Measurements from ENCODE around the gene KAT2B.
"Not testable (repeated sequence)": the region's sequence is repeated elsewhere in the genome, so short reads cannot be mapped to it uniquely, and the experiment has no call there.

KAT2B gene

GRCh38 chr3:20039765-20040547 lies at the start of gene KAT2B:
KAT2B (plus strand) TSS chr3:20040446; CDS start chr3:20040478, 32 bp downstream.
- peak; percentile 73 for DNase-seq (ENCODE audit: low read depth, low spot score)

- DNase-seq (ENCODE audit: low read depth, low spot score) = no peak
These were observed 45.5 kb upstream of the KAT2B start for GRCh38 chr3:19994796-19995195.

- DNase-seq (ENCODE audit: low read depth, low spot score) = no peak
These were observed 42.7 kb upstream of the KAT2B start for GRCh38 chr3:19997502-19997901.

GRCh38 chr3:20001932-20002331 lies 38.3 kb upstream of the KAT2B start:
- DNase-seq (ENCODE audit: low read depth, low spot score) = no peak

GRCh38 chr3:20007960-20008359 lies 32.3 kb upstream of the KAT2B start:
- DNase-seq (ENCODE audit: low read depth, low spot score) = no peak

GRCh38 chr3:20008646-20009045 lies 31.6 kb upstream of the KAT2B start:
- no peak for DNase-seq (ENCODE audit: low read depth, low spot score)

- no peak for DNase-seq (ENCODE audit: low read depth, low spot score)
These were observed 28.1 kb upstream of the KAT2B start, which contains the start of gene PP2D1 for GRCh38 chr3:20012164-20012563. PP2D1 (minus strand) TSS chr3:20012264; CDS start chr3:20012072, 192 bp downstream.

- DNase-seq (ENCODE audit: low read depth, low spot score) = no peak
These were observed 26.9 kb upstream of the KAT2B start for GRCh38 chr3:20013396-20013795.

- DNase-seq (ENCODE audit: low read depth, low spot score) = no peak
These were observed 24.7 kb upstream of the KAT2B start for GRCh38 chr3:20015525-20015924.

- not testable (repeated sequence) for DNase-seq (ENCODE audit: low read depth, low spot score)
These were observed 24.2 kb upstream of the KAT2B start for GRCh38 chr3:20016076-20016475.

GRCh38 chr3:20022954-20023622 lies 17.2 kb upstream of the KAT2B start:
- DNase-seq (ENCODE audit: low read depth, low spot score) = no peak

- DNase-seq (ENCODE audit: low read depth, low spot score) = no peak
These were observed 16.4 kb upstream of the KAT2B start for GRCh38 chr3:20023623-20024405.

- no peak for DNase-seq (ENCODE audit: low read depth, low spot score)
These were observed 13.1 kb upstream of the KAT2B start for GRCh38 chr3:20027136-20027535.

- peak; percentile 62 for DNase-seq (ENCODE audit: low read depth, low spot score)
These were observed 11.3 kb upstream of the KAT2B start for GRCh38 chr3:20028905-20029331.

- DNase-seq (ENCODE audit: low read depth, low spot score) = not testable (repeated sequence)
These were observed 8.3 kb upstream of the KAT2B start for GRCh38 chr3:20031939-20032338.

GRCh38 chr3:20035019-20035418 lies 5.2 kb upstream of the KAT2B start:
- DNase-seq (ENCODE audit: low read depth, low spot score) = no peak

- DNase-seq (ENCODE audit: low read depth, low spot score) = no peak
These were observed 2.8 kb upstream of the KAT2B start for GRCh38 chr3:20037255-20037996.

GRCh38 chr3:20038699-20039465 lies 1.4 kb upstream of the KAT2B start:
- no peak for DNase-seq (ENCODE audit: low read depth, low spot score)

- DNase-seq (ENCODE audit: low read depth, low spot score) = no peak
These were observed 831 bp upstream of the KAT2B start for GRCh38 chr3:20039466-20039764.

- DNase-seq (ENCODE audit: low read depth, low spot score) = peak; percentile 78
These were observed 426 bp downstream of the KAT2B start for GRCh38 chr3:20040548-20041196.

Measured in ELF-1 (cell line).